Transverse colon (tissue), 4 donors: ENCODE results near the gene POLR2I. TPM values are rescaled to one million over a fixed set of nuclear protein-coding genes. Genes with fewer than 3 reads are reported as not detected.

Experiments used
- DNase-seq: peaks from one replicate; pipeline ENCODE4 v3.0.0-alpha.2; 2019
- H3K27ac ChIP-seq, 4 donors: fragments of 200-600 bp; sonication (generic); 2 replicates each; pipeline ENCODE4 v1.5.1; 2016 to 2018; ENCODE audit warnings: inconsistent platforms in 4 of 4
- H3K27me3 ChIP-seq: fragments of 200-600 bp; sonication (generic); 2 replicates; pipeline ENCODE4 v1.5.1; 2017; ENCODE audit warnings: inconsistent platforms
- H3K36me3 ChIP-seq, 4 donors: fragments of 200-600 bp; sonication (generic); 2 replicates each; pipeline ENCODE4 v1.5.1; 2017 to 2019; ENCODE audit warnings: inconsistent platforms in 4 of 4
- H3K4me1 ChIP-seq, 4 donors: fragments of 200-600 bp; sonication (generic); 2 replicates each; pipeline ENCODE4 v1.5.1; 2017 to 2020; ENCODE audit warnings: inconsistent platforms in 4 of 4
- H3K4me3 ChIP-seq, 4 donors: fragments of 200-600 bp; sonication (generic); 1 replicate in 1 of 4; 2 replicates in 3 of 4; pipeline versions ENCODE4 v1.5.1 to v1.6.1; 2017 to 2019; ENCODE audit warnings: inconsistent platforms in 4 of 4
- H3K9me3 ChIP-seq, 2 donors: fragments of 200-600 bp; sonication (generic); 2 replicates each; pipeline ENCODE4 v1.5.1; 2017 to 2019; ENCODE audit warnings: inconsistent platforms in 2 of 2
- EP300 ChIP-seq: sonication (generic); formaldehyde crosslinking; IDR thresholded peaks from one replicate; pipeline ENCODE4 v1.6.1; 2017; ENCODE audit warnings: antibody characterized with exemption, low read depth
- POLR2A ChIP-seq: fragments of 450-650 bp; IDR thresholded peaks from one replicate; pipeline ENCODE4 v1.6.1; 2016; ENCODE audit warnings: antibody characterized with exemption, mild to moderate bottlenecking, moderate library complexity
- POLR2AphosphoS5 ChIP-seq, 3 donors: sonication (generic); formaldehyde crosslinking; IDR thresholded peaks; one replicate each; pipeline ENCODE4 v1.6.1; 2016; ENCODE audit warnings: antibody characterized with exemption in 3 of 3
- whole genome bisulfite sequencing, 2 donors: methylation state at CpG; one replicate each; pipeline ENCODE4 v1.1.5; 2018; ENCODE audit warnings: low coverage in 1 of 2; 5-methylcytosine and 5-hydroxymethylcytosine counted together
- in situ Hi-C, 4 donors: fragments of 200-750 bp; cut with MboI; loops; one replicate each; pipeline versions ENCODE4 v1.15.0 to v1.15.1; 2017; ENCODE audit warnings: low sequenced_read_pairs in 3 of 4, low pct_ligation_motif_present in 1 of 4, low pct_unique_long_range_greater_than_20kb in 1 of 4
- intact Hi-C: fragments of 100-400 bp; cut with DNase I; formaldehyde crosslinking; loops from one replicate; pipeline ENCODE4 v1.15.1; 2023; ENCODE audit warnings: low total_unique reads
- total RNA-seq, 4 donors: library from RNA; depleted of rRNA; stranded (reverse); fragments of >200 nt; gene quantifications; one replicate each; pipeline ENCODE4 v1.1.0, GENCODE V29; 2016
- TF ChIP-seq, protein P1 (sequence below), 5 experiments: fragments of 200-600 bp in 3 of 5; fragments of 450-650 bp in 2 of 5; sonication (generic) in 3 of 5; IDR thresholded peaks; 1 replicate in 2 of 5; 2 replicates in 3 of 5; pipeline ENCODE4 v1.5.1; 2016 to 2017; ENCODE audit warnings: antibody characterized with exemption in 5 of 5, inconsistent platforms in 3 of 5, mild to moderate bottlenecking in 2 of 5, moderate library complexity in 1 of 5

POLR2I gene
- total RNA-seq, 4 donors from 2014 or later = 15.1 to 44.9 (median 44.0) TPM; not detected in 1

- WGBS, 2 donors = 83% methylated on average over 13 of the region's 13 CpGs; no CpG with 5 or more reads in 1 of the 2 donors
- TF ChIP-seq POLR2AphosphoS5 (IDR thresholded peaks at IDR 0.05) = no peak
- TF ChIP-seq, protein P1, sequence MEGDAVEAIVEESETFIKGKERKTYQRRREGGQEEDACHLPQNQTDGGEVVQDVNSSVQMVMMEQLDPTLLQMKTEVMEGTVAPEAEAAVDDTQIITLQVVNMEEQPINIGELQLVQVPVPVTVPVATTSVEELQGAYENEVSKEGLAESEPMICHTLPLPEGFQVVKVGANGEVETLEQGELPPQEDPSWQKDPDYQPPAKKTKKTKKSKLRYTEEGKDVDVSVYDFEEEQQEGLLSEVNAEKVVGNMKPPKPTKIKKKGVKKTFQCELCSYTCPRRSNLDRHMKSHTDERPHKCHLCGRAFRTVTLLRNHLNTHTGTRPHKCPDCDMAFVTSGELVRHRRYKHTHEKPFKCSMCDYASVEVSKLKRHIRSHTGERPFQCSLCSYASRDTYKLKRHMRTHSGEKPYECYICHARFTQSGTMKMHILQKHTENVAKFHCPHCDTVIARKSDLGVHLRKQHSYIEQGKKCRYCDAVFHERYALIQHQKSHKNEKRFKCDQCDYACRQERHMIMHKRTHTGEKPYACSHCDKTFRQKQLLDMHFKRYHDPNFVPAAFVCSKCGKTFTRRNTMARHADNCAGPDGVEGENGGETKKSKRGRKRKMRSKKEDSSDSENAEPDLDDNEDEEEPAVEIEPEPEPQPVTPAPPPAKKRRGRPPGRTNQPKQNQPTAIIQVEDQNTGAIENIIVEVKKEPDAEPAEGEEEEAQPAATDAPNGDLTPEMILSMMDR (IDR thresholded peaks at IDR 0.05) = no peak
- TF ChIP-seq EP300 = no peak
- Histone ChIP-seq H3K36me3 (no peaks in the 10 kb centered on the region), H3K4me3 (no peak overlapping the region), H3K27me3 (no peaks in the 10 kb centered on the region), H3K4me1 (peaks cover 9 to 16% (median 13%) of the 10 kb centered on the region in 4 donors), H3K9me3 (no peaks in the 10 kb centered on the region), H3K27ac (no peak overlapping the region)
- intact Hi-C loops = no loop called here
- in situ Hi-C loops = no loop called here
- no peak for DNase-seq
Observed at GRCh38 chr19:36111200-36111539, 3.5 kb downstream of the POLR2I start.

DNA sequence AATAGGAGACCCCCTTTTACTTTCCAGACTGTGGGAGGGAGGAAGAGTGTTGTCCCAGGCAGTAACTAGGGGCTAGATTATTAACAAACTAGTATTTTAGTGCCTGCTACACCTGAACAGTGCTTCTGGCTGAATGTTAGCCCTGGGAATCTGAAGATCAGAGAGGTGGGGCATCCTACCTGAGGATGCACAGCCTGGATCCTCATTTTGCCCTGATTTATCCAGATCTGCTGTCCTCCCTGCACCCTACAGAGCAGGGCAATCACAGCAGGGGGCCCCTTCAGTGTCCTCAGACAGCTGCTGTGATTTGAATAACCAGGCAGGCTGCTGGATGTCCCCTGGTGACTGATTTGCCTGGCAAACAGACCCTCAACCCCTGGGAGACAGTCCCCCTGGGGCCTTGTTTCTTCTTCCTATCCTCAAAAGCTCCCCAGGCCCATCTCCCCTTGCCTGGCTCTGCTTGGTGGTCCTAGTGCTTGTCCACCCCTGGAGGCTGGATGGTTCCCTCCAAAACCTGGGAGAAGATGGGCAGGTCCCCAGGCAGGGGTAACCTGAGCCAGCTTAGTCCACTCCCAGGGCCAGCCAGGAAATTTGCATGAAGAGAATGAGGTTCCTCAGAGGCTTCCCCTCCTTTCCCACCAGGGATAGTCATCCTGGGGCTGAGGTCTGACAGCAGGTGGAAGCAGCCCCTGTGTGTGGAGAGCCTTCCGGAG, 4.0 kb downstream of the POLR2I start, which contains the start of gene OVOL3:
TSS of gene OVOL3 (plus strand) at position 657 of the 713 bp plus-strand sequence. CDS start 60 bp downstream, outside the sequence.
- Histone ChIP-seq H3K9me3 (no peaks in the 10 kb centered on the region), H3K36me3 (no peaks in the 10 kb centered on the region), H3K4me1 (peaks cover 6 to 12% (median 8%) of the 10 kb centered on the region in 4 donors), H3K4me3 (no peak within 1 kb of the TSS), H3K27me3 (no peaks in the 10 kb centered on the region), H3K27ac (no peak within 1 kb of the TSS)
- no peak for DNase-seq
- TF ChIP-seq POLR2A = no peak
- no peak for TF ChIP-seq POLR2AphosphoS5 (IDR thresholded peaks at IDR 0.05)
- TF ChIP-seq EP300 = no peak
- TF ChIP-seq, protein P1 (IDR thresholded peaks at IDR 0.05) = no peak
- in situ Hi-C loops = no loop called here
- intact Hi-C loops = no loop called here
- 100% methylated on average over 1 of the region's 1 CpG; no CpG with 5 or more reads in 1 of the 2 donors for WGBS, 2 donors

- no peak for DNase-seq
- Histone ChIP-seq H3K27me3 (no peaks in the 10 kb centered on the region), H3K36me3 (no peaks in the 10 kb centered on the region), H3K4me1 (peaks cover 2 to 4% (median 3%) of the 10 kb centered on the region in 4 donors), H3K9me3 (no peaks in the 10 kb centered on the region), H3K27ac (no peak overlapping the region), H3K4me3 (no peak overlapping the region)
- intact Hi-C loops = no loop called here
- WGBS, 2 donors = 88 to 100% methylated on average over 1 to 3 of the region's 3 CpGs
- no peak for TF ChIP-seq EP300
- TF ChIP-seq POLR2AphosphoS5 (IDR thresholded peaks at IDR 0.05) = no peak
- no peak for TF ChIP-seq POLR2A
- TF ChIP-seq, protein P1 (IDR thresholded peaks at IDR 0.05) = no peak
- in situ Hi-C loops = no loop called here
Observed at GRCh38 chr19:36108684-36109083, 6.0 kb downstream of the POLR2I start.

DNA sequence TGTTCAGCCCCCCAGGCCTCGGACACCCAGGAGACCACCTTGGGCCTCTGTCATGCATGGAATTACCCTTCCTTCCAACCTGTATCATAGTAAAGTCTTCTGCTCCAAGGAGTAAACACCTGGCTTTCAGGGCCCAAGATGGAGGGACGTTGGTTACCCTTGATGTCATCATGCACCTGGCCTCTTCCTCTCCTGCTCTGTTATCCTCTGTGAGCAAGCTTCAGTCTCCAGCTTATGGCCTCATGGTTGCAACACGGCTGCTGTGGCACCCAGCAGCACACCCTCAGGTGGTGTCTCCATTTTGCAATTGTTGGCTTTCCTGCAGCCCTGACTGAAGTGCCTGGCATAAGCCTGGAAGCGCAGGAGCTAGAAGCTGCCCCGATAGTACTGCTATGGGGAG, 7.7 kb downstream of the POLR2I start:
- no peaks in the 10 kb centered on the region for H3K4me1 ChIP-seq
- WGBS, 2 donors = 96% methylated on average over 5 of the region's 5 CpGs; no CpG with 5 or more reads in 1 of the 2 donors
- no peak for DNase-seq
- H3K27ac ChIP-seq = no peak overlapping the region
- no peaks in the 10 kb centered on the region for H3K27me3 ChIP-seq
- H3K36me3 ChIP-seq = no peaks in the 10 kb centered on the region
- intact Hi-C loops = no loop called here
- in situ Hi-C loops = no loop called here
- no peak overlapping the region for H3K4me3 ChIP-seq
- TF ChIP-seq POLR2AphosphoS5 (IDR thresholded peaks at IDR 0.05) (no peak), POLR2A (no peak), EP300 (no peak)
- TF ChIP-seq, protein P1 (IDR thresholded peaks at IDR 0.05) = no peak
- no peaks in the 10 kb centered on the region for H3K9me3 ChIP-seq
